Liver (tissue), 9 donors: Measurements from ENCODE around the gene ETV3L. TPM values are rescaled to one million over a fixed set of nuclear protein-coding genes. Genes with fewer than 3 reads are reported as not detected.

Experiments
- DNase-seq: peaks from one replicate; pipeline ENCODE4 v3.0.0-alpha.2; 2017; ENCODE audit warnings: low spot score
- H3K27ac ChIP-seq, 2 donors: one replicate each; pipeline ENCODE4 v1.7.0; 2013; ENCODE audit warnings: inconsistent platforms in 2 of 2, low read length in 2 of 2, control low read depth in 1 of 2, low read depth in 1 of 2, mild to moderate bottlenecking in 1 of 2
- H3K27me3 ChIP-seq, 4 donors: one replicate each; pipeline versions ENCODE4 v1.6.1 to v1.7.0; 2013; ENCODE audit warnings: low read length in 3 of 4, inconsistent platforms in 1 of 4, mild to moderate bottlenecking in 1 of 4, moderate library complexity in 1 of 4; ENCODE audit not compliant: control insufficient read depth in 4 of 4, insufficient read depth in 4 of 4
- H3K36me3 ChIP-seq, 4 donors: one replicate each; pipeline versions ENCODE4 v1.6.1 to v1.7.0; 2013; ENCODE audit warnings: low read length in 3 of 4, mild to moderate bottlenecking in 3 of 4, low read depth in 1 of 4, moderate library complexity in 1 of 4; ENCODE audit not compliant: control insufficient read depth in 4 of 4, insufficient read depth in 3 of 4
- H3K4me1 ChIP-seq, 4 donors: one replicate each; pipeline versions ENCODE4 v1.6.1 to v1.7.0; 2013; ENCODE audit warnings: low read length in 3 of 4, mild to moderate bottlenecking in 3 of 4, moderate library complexity in 1 of 4; ENCODE audit not compliant: control insufficient read depth in 4 of 4, insufficient read depth in 4 of 4
- H3K4me3 ChIP-seq, 3 donors: one replicate each; pipeline versions ENCODE4 v1.6.1 to v1.7.0; 2013; ENCODE audit warnings: low read length in 3 of 3, control low read depth in 1 of 3, low read depth in 1 of 3, mild to moderate bottlenecking in 1 of 3
- H3K9ac ChIP-seq, 2 donors: one replicate each; pipeline ENCODE4 v1.7.0; 2013; ENCODE audit warnings: low read length in 2 of 2, mild to moderate bottlenecking in 2 of 2, moderate library complexity in 2 of 2, control low read depth in 1 of 2, low read depth in 1 of 2
- H3K9me3 ChIP-seq, 4 donors: one replicate each; pipeline versions ENCODE4 v1.6.1 to v1.7.0; 2013; ENCODE audit warnings: low read length in 3 of 4; ENCODE audit not compliant: control insufficient read depth in 4 of 4
- EGR1 ChIP-seq, 2 donors: IDR thresholded peaks; 2 replicates each; pipeline ENCODE4 v1.6.1; 2016 to 2018; ENCODE audit warnings: antibody characterized with exemption in 2 of 2, low read depth in 2 of 2
- FOXA2 ChIP-seq: IDR thresholded peaks from 2 replicates; pipeline ENCODE4 v1.6.1; 2016; ENCODE audit warnings: antibody characterized with exemption
- GABPA ChIP-seq, 2 donors: IDR thresholded peaks in 1 of 2; conservative IDR thresholded peaks in 1 of 2; 2 replicates each; pipeline ENCODE4 v1.6.1; 2016; ENCODE audit warnings: antibody characterized with exemption in 2 of 2, mild to moderate bottlenecking in 1 of 2, moderate library complexity in 1 of 2
- JUND ChIP-seq, 2 donors: IDR thresholded peaks; 2 replicates each; pipeline ENCODE4 v1.6.1; 2016; ENCODE audit warnings: antibody characterized with exemption in 2 of 2
- NR2F2 ChIP-seq: IDR thresholded peaks from 2 replicates; pipeline ENCODE4 v1.6.1; 2016; ENCODE audit warnings: antibody characterized with exemption
- RAD21 ChIP-seq, 2 donors: IDR thresholded peaks; 2 replicates each; pipeline ENCODE4 v1.6.1; 2016; ENCODE audit warnings: antibody characterized with exemption in 2 of 2, mild to moderate bottlenecking in 2 of 2
- RXRA ChIP-seq, 2 donors: IDR thresholded peaks; 2 replicates each; pipeline ENCODE4 v1.6.1; 2017 to 2018; ENCODE audit warnings: antibody characterized with exemption in 2 of 2, mild to moderate bottlenecking in 1 of 2
- SP1 ChIP-seq: IDR thresholded peaks from 2 replicates; pipeline ENCODE4 v1.6.1; 2018; ENCODE audit warnings: antibody characterized with exemption, mild to moderate bottlenecking
- TAF1 ChIP-seq: conservative IDR thresholded peaks from 2 replicates; pipeline ENCODE4 v1.6.1; 2016; ENCODE audit warnings: antibody characterized with exemption, mild to moderate bottlenecking
- WGBS: extraction: QIAGEN DNeasy Blood & Tissue Kit; methylation state at CpG from one replicate; pipeline ENCODE4 v1.1.7; 2013; 5-methylcytosine and 5-hydroxymethylcytosine counted together
- polyA plus RNA-seq, 2 donors: library from polyadenylated mRNA; stranded (reverse) in 1 of 2; unstranded in 1 of 2; fragments of 200-250 nt in 1 of 2; fragments of >200 nt in 1 of 2; fragmentation: Nextera tagmentation in 1 of 2; extraction: Ambion mirVana in 1 of 2; gene quantifications; one replicate each; pipeline versions ENCODE4 v1.2.1 to v1.2.3, GENCODE V29; 2013 to 2015
- total RNA-seq, 2 donors: library from RNA; depleted of rRNA; stranded (reverse); fragments of >200 nt; gene quantifications; one replicate each; pipeline ENCODE4 v1.2.3, GENCODE V29; 2014
- TF ChIP-seq, protein P1 (sequence below): IDR thresholded peaks from 2 replicates; pipeline ENCODE4 v1.6.1; 2016; ENCODE audit warnings: antibody characterized with exemption
- TF ChIP-seq, protein P2 (sequence below): IDR thresholded peaks from 2 replicates; pipeline ENCODE4 v1.6.1; 2016; ENCODE audit warnings: antibody characterized with exemption
- TF ChIP-seq, protein P3 (sequence below): IDR thresholded peaks from 2 replicates; pipeline ENCODE4 v1.6.1; 2016; ENCODE audit warnings: antibody characterized with exemption
- donor health status: healthy.
- donor health status: healthy.
- donor health status: healthy.
- donor health status: healthy.
- donor health status: healthy.

Gene ETV3L
- total and polyA plus RNA-seq, 4 donors = not detected

DNA sequence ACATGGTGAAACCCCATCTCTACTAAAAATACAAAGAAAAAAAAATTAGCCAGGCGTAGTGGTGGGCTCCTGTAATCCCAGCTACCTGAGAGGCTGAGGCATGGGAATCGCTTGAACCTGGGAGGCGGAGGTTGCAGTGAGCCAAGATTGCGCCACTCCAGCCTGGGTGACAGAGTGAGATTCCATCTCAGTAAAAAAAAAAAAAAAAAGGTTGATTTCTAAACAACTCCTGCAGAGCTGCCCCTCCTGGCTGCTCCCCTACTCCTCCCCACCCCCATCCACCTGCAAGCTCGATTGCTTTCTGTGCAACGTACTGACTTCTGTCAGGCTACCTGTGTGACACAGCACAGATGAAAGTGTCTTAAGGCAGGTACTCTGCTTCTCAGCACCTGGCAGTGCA lies 13.3 kb downstream of the ETV3L start:
- WGBS = 75% methylated on average over 6 of the region's 6 CpGs
- Histone ChIP-seq H3K9ac (no peak overlapping the region), H3K36me3 (no peaks in the 10 kb centered on the region), H3K4me1 (peaks cover 0 to 11% (median 8%) of the 10 kb centered on the region in 4 donors), H3K27ac (no peak overlapping the region), H3K9me3 (no peaks in the 10 kb centered on the region), H3K4me3 (no peak overlapping the region), H3K27me3 (no peaks in the 10 kb centered on the region)
- no peak for DNase-seq
- TF ChIP-seq, protein P1, sequence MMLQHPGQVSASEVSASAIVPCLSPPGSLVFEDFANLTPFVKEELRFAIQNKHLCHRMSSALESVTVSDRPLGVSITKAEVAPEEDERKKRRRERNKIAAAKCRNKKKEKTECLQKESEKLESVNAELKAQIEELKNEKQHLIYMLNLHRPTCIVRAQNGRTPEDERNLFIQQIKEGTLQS = no peak

DNA sequence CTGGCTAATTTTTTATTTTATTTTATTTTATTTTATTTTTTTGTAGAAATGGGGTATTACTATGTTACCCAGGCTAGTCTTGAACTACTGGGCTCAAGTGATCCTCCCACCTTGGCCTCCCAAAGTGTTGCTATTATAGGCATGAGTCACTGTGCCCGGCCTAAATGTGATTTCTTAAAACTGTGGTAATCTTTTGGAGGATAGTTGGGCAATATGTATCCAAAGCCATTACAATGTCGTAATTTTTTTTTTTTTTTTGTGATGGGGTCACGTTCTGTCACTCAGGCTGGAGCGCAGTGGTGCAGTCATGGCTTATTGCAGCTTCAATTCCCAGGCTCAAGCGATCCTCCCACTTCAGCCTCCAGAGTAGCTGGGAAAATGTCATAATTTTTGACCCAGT lies 14.2 kb downstream of the ETV3L start:
- Histone ChIP-seq H3K4me1 (peaks cover 0 to 11% (median 8%) of the 10 kb centered on the region in 4 donors), H3K27me3 (no peaks in the 10 kb centered on the region), H3K9me3 (no peaks in the 10 kb centered on the region), H3K4me3 (no peak overlapping the region), H3K9ac (no peak overlapping the region), H3K36me3 (no peaks in the 10 kb centered on the region), H3K27ac (no peak overlapping the region)
- DNase-seq = no peak
- TF ChIP-seq, protein P2, sequence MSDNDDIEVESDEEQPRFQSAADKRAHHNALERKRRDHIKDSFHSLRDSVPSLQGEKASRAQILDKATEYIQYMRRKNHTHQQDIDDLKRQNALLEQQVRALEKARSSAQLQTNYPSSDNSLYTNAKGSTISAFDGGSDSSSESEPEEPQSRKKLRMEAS = no peak
- peak in 1 of 2 donors; percentile 9 for TF ChIP-seq RXRA (IDR thresholded peaks at IDR 0.05)
- TF ChIP-seq, protein P1 = no peak
- WGBS = 59% methylated on average over 5 of the region's 5 CpGs

DNA sequence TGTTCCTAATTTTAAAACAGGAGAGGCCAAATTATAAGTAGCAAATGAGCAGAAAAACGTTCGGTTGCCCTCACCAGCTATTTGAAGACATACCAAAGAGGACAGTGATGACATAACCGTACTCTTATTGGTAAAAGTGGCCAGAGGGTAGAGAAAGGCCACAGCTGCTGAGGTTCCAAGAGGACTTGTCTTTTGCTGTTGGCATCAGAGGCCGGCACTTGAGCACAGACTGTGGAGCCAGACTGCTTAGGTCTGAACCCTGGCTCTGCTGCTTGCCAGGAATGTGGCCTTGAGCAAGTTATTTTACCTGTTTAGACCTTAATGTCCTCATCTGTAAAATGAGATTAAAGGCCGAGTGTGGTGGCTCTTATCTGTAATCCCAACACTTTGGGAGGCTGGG lies 14.9 kb downstream of the ETV3L start:
- 85% methylated on average over 5 of the region's 5 CpGs for WGBS
- TF ChIP-seq TAF1 (no peak), SP1 (no peak), FOXA2 (no peak), NR2F2 (no peak), JUND (IDR thresholded peaks at IDR 0.05) (no peak), EGR1 (IDR thresholded peaks at IDR 0.05; ENCODE audit: low read depth in 2 of 2) (no peak), RAD21 (IDR thresholded peaks at IDR 0.05) (no peak), GABPA (IDR thresholded peaks at IDR 0.05 in 1 of 2, conservative IDR thresholded peaks at IDR 0.05 in 1 of 2) (no peak)
- TF ChIP-seq, protein P3, sequence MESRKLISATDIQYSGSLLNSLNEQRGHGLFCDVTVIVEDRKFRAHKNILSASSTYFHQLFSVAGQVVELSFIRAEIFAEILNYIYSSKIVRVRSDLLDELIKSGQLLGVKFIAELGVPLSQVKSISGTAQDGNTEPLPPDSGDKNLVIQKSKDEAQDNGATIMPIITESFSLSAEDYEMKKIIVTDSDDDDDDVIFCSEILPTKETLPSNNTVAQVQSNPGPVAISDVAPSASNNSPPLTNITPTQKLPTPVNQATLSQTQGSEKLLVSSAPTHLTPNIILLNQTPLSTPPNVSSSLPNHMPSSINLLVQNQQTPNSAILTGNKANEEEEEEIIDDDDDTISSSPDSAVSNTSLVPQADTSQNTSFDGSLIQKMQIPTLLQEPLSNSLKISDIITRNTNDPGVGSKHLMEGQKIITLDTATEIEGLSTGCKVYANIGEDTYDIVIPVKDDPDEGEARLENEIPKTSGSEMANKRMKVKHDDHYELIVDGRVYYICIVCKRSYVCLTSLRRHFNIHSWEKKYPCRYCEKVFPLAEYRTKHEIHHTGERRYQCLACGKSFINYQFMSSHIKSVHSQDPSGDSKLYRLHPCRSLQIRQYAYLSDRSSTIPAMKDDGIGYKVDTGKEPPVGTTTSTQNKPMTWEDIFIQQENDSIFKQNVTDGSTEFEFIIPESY = no peak
- TF ChIP-seq, protein P2 = no peak
- H3K9ac ChIP-seq = no peak overlapping the region
- H3K27ac ChIP-seq = no peak overlapping the region
- DNase-seq = no peak
- H3K27me3 ChIP-seq = no peaks in the 10 kb centered on the region
- H3K36me3 ChIP-seq = no peaks in the 10 kb centered on the region
- peaks cover 0 to 9% (median 8%) of the 10 kb centered on the region in 4 donors for H3K4me1 ChIP-seq
- no peak overlapping the region for H3K4me3 ChIP-seq
- H3K9me3 ChIP-seq = no peaks in the 10 kb centered on the region
